GM12878 (cell line): ENCODE data around the gene CTIF. TPM values are rescaled to one million over a fixed set of nuclear protein-coding genes. Genes with fewer than 3 reads are reported as not detected.

Source experiments
- ATAC-seq: fragments of 200-7000 bp; cut with Tn5 transposase; 3 replicates; pipeline ENCODE4 v1.9.1; 2020; ENCODE audit warnings: mild to moderate bottlenecking, moderate library complexity
- BruUV-seq: library from RNA; stranded (reverse); fragments of 400-500 nt; replicated peaks from 2 replicates; lab custom pipeline; 2021; lab: Mats Ljungman, UMichigan
- CTCF ChIA-PET: fragments of 300-600 bp; sonication (Branson Sonifier 250); formaldehyde crosslinking; extraction: SDS; loops from one replicate; lab custom pipeline; 2021; ENCODE audit warnings: inconsistent platforms; lab: Yijun Ruan, JAX
- POLR2A ChIA-PET: fragments of 350-600 bp; formaldehyde crosslinking; extraction: SDS; loops from one replicate; lab custom pipeline; 2021; ENCODE audit warnings: inconsistent platforms; lab: Charles Lee
- RAD21 ChIA-PET: fragments of 300-600 bp; sonication (Branson Sonifier 250); formaldehyde crosslinking; loops from one replicate; lab custom pipeline; 2023; ENCODE audit warnings: antibody characterized with exemption; ENCODE audit not compliant: unreplicated experiment; lab: Charles Lee
- SMC1A ChIA-PET: fragments of 300-600 bp; sonication (Branson Sonifier 250); formaldehyde crosslinking; loops from one replicate; lab custom pipeline; 2023; ENCODE audit not compliant: unreplicated experiment, uncharacterized antibody; lab: Charles Lee
- DNase-seq: peaks from one replicate; pipeline ENCODE4 v3.0.0-alpha.2; 2011; ENCODE audit warnings: low read depth, low spot score
- FAIRE-seq: peaks from 3 replicates; lab custom pipeline; 2011; peaks lifted over from hg19 to GRCh38; lab: Jason Lieb, UNC
- H2AFZ ChIP-seq: 2 replicates; pipeline ENCODE4 v1.6.0; 2011; ENCODE audit warnings: low read depth, low read length, control low read depth; ENCODE audit not compliant: control insufficient read depth
- H3K27ac ChIP-seq: 2 replicates; pipeline ENCODE4 v1.5.1; 2011; ENCODE audit warnings: control low read depth; ENCODE audit not compliant: control insufficient read depth, insufficient read depth
- H3K27me3 ChIP-seq, 2 experiments: replicated peaks in 1 of 2; 2 replicates each; pipeline versions ENCODE4 v1.6.0 to v1.6.1; 2011; ENCODE audit warnings: low read length in 1 of 2; ENCODE audit not compliant: control insufficient read depth in 2 of 2, insufficient read depth in 2 of 2
- H3K36me3 ChIP-seq, 2 experiments: 2 replicates each; pipeline ENCODE4 v1.5.1; 2011; ENCODE audit warnings: low read length in 1 of 2; ENCODE audit not compliant: control insufficient read depth in 2 of 2, insufficient read depth in 2 of 2
- H3K4me1 ChIP-seq: 2 replicates; pipeline ENCODE4 v1.6.1; 2011; ENCODE audit warnings: mild to moderate bottlenecking, low read length, moderate library complexity, mixed read lengths; ENCODE audit not compliant: control insufficient read depth, insufficient read depth
- H3K4me2 ChIP-seq: 2 replicates; pipeline ENCODE4 v1.6.0; 2011; ENCODE audit warnings: control low read depth; ENCODE audit not compliant: control insufficient read depth, insufficient read depth
- H3K4me3 ChIP-seq: fragments of 200-600 bp; sonication (generic); 2 replicates; pipeline ENCODE4 v1.5.1; 2016
- H3K79me2 ChIP-seq: 2 replicates; pipeline ENCODE4 v1.6.0; 2011; ENCODE audit warnings: low read length; ENCODE audit not compliant: control insufficient read depth, insufficient read depth
- H3K9ac ChIP-seq: 2 replicates; pipeline ENCODE4 v1.8.0; 2011; ENCODE audit warnings: low read length, control low read depth, mixed read lengths; ENCODE audit not compliant: control insufficient read depth, insufficient read depth
- H3K9me3 ChIP-seq: replicated peaks from 3 replicates; pipeline ENCODE4 v1.5.1; 2011; ENCODE audit warnings: mild to moderate bottlenecking, low read length; ENCODE audit not compliant: control insufficient read depth, insufficient read depth
- H4K20me1 ChIP-seq: 2 replicates; pipeline ENCODE4 v1.6.0; 2011; ENCODE audit not compliant: control insufficient read depth, insufficient read depth
- EGR1 ChIP-seq, 2 experiments: IDR thresholded peaks; 1 replicate in 1 of 2; 2 replicates in 1 of 2; pipeline ENCODE4 v1.6.1; 2011 to 2012; ENCODE audit warnings: low read depth in 2 of 2, low read length in 2 of 2, borderline replicate concordance in 1 of 2, mild to moderate bottlenecking in 1 of 2, moderate library complexity in 1 of 2
- ESRRA ChIP-seq: IDR thresholded peaks from 2 replicates; pipeline ENCODE4 v1.6.1; 2012; ENCODE audit warnings: mild to moderate bottlenecking, low read length, improper control_type of control experiment
- FOS ChIP-seq: IDR thresholded peaks from 3 replicates; pipeline ENCODE4 v1.6.1; 2011; ENCODE audit warnings: borderline replicate concordance; ENCODE audit not compliant: insufficient read length; ENCODE audit errors: extremely low read depth
- GABPA ChIP-seq: IDR thresholded peaks from 2 replicates; pipeline ENCODE4 v1.6.1; 2014; ENCODE audit warnings: antibody characterized with exemption, low read depth, mild to moderate bottlenecking, inconsistent platforms
- MTA3 ChIP-seq: IDR thresholded peaks from 2 replicates; pipeline ENCODE4 v1.6.1; 2012; ENCODE audit warnings: low read length, inconsistent platforms, borderline replicate concordance
- PAX5 ChIP-seq: IDR thresholded peaks from 2 replicates; pipeline ENCODE4 v1.6.1; 2011; ENCODE audit warnings: low read depth, low read length, borderline replicate concordance
- RFX5 ChIP-seq: IDR thresholded peaks from 2 replicates; pipeline ENCODE4 v1.6.1; 2011; ENCODE audit warnings: low read depth, low read length, improper control_type of control experiment
- RUNX3 ChIP-seq: IDR thresholded peaks from 2 replicates; pipeline ENCODE4 v1.6.1; 2012; ENCODE audit warnings: low read length, inconsistent platforms
- TAF1 ChIP-seq: IDR thresholded peaks from 2 replicates; pipeline ENCODE4 v1.6.1; 2011; ENCODE audit warnings: mild to moderate bottlenecking, low read depth, low read length, borderline replicate concordance
- TBL1XR1 ChIP-seq: IDR thresholded peaks from 2 replicates; pipeline ENCODE4 v1.6.1; 2012; ENCODE audit warnings: low read depth, low read length, improper control_type of control experiment
- ZBTB11 ChIP-seq: fragments of 450-650 bp; formaldehyde crosslinking; IDR thresholded peaks from 2 replicates; pipeline ENCODE4 v1.5.0; 2022; ENCODE audit warnings: mild to moderate bottlenecking, missing genetic modification characterization
- WGBS: methylation state at CpG from one replicate; pipeline ENCODE4 v1.1.6; 2016; ENCODE audit warnings: low lambda C conversion rate; ENCODE audit not compliant: insufficient replicate concordance, insufficient coverage; ENCODE audit errors: missing lambda C conversion rate; 5-methylcytosine and 5-hydroxymethylcytosine counted together
- in situ Hi-C: fragments of 300-500 bp; cut with MboI; formaldehyde crosslinking; loops from 9 replicates; pipeline ENCODE4 v1.14.3; 2018; ENCODE audit warnings: mixed read lengths
- intact Hi-C: fragments of 100-400 bp; cut with micrococcal nuclease; formaldehyde crosslinking; loops from one replicate; pipeline ENCODE4 v1.14.2; 2022; ENCODE audit not compliant: unreplicated experiment
- polyA plus RNA-seq, 11 experiments: library from polyadenylated mRNA; depleted of rRNA in 4 of 11; unstranded in 6 of 11; stranded (reverse) in 5 of 11; fragments of >200 nt; fragmentation: Nextera tagmentation in 4 of 11; fragmentation: Illumina TruSeq in 1 of 11; extraction: Ambion mirVana in 4 of 11; extraction: Trizol in 1 of 11; gene quantifications; 1 replicate in 1 of 11; 2 replicates in 10 of 11; pipeline versions ENCODE4 v1.2.1 to v1.2.3, GENCODE V29; 2011 to 2016; ENCODE audit warnings: inconsistent platforms in 2 of 11, missing spikeins in 2 of 11, low read depth in 1 of 11
- total RNA-seq, 4 experiments: library from RNA; depleted of rRNA in 3 of 4; stranded (reverse); fragments of >200 nt in 3 of 4; fragmentation: Illumina TruSeq in 1 of 4; extraction: Trizol in 1 of 4; gene quantifications; 2 replicates each; pipeline versions ENCODE4 v1.2.1 to v1.2.3, GENCODE V29; 2013 to 2021
- TF ChIP-seq, protein P1 (sequence below): fragments of 450-650 bp; IDR thresholded peaks from 2 replicates; pipeline ENCODE4 v1.6.1; 2017; ENCODE audit warnings: mild to moderate bottlenecking, moderate library complexity
- TF ChIP-seq, protein P2 (sequence below): fragments of 450-650 bp; IDR thresholded peaks from 2 replicates; pipeline ENCODE4 v1.6.1; 2014; ENCODE audit warnings: mild to moderate bottlenecking

The CTIF gene
- total and polyA plus RNA-seq, 10 of the 15 experiments (the other 5 are each of a cell fraction or from before 2014, with no cell fraction given), result 0.06 to 11.6 (median 2.5) TPM

GRCh38 chr18:48860269-48861180, 321.7 kb downstream of the CTIF start:
- ChIA-PET POLR2A (no interaction called here), CTCF (interaction anchor here (1.1 kb wide), 1 partner anchor 12 kb away, joined by 3 read pairs; no protein-coding TSS in a partner anchor), RAD21 (no interaction called here), SMC1A (no interaction called here)
- Histone ChIP-seq H3K4me1 (0 out of 2 replicates have a peak, but pooled peaks cover 2% of the 10 kb centered on the region), H3K9me3 (no peaks in the 10 kb centered on the region; the same call in 2 of the 3 replicates), H3K27me3 (no peaks in the 10 kb centered on the region), H3K36me3 (no peaks in the 10 kb centered on the region; a peak in 1 of 4 replicates), H3K4me3 (no peak overlapping the region), H3K4me2 (no peak overlapping the region), H3K79me2 (no peaks in the 10 kb centered on the region), H3K9ac (no peak overlapping the region), H3K27ac (no peak overlapping the region), H4K20me1 (no peaks in the 10 kb centered on the region), H2AFZ (no peak overlapping the region)
- no TSS peak for BruUV-seq
- FAIRE-seq (no peak), ATAC-seq (no peak), DNase-seq (no peak)
- 80% methylated on average over 28 of the region's 28 CpGs for WGBS
- intact Hi-C loops, result no loop called here
- in situ Hi-C loops, result no loop called here
- TF ChIP-seq, protein P1, sequence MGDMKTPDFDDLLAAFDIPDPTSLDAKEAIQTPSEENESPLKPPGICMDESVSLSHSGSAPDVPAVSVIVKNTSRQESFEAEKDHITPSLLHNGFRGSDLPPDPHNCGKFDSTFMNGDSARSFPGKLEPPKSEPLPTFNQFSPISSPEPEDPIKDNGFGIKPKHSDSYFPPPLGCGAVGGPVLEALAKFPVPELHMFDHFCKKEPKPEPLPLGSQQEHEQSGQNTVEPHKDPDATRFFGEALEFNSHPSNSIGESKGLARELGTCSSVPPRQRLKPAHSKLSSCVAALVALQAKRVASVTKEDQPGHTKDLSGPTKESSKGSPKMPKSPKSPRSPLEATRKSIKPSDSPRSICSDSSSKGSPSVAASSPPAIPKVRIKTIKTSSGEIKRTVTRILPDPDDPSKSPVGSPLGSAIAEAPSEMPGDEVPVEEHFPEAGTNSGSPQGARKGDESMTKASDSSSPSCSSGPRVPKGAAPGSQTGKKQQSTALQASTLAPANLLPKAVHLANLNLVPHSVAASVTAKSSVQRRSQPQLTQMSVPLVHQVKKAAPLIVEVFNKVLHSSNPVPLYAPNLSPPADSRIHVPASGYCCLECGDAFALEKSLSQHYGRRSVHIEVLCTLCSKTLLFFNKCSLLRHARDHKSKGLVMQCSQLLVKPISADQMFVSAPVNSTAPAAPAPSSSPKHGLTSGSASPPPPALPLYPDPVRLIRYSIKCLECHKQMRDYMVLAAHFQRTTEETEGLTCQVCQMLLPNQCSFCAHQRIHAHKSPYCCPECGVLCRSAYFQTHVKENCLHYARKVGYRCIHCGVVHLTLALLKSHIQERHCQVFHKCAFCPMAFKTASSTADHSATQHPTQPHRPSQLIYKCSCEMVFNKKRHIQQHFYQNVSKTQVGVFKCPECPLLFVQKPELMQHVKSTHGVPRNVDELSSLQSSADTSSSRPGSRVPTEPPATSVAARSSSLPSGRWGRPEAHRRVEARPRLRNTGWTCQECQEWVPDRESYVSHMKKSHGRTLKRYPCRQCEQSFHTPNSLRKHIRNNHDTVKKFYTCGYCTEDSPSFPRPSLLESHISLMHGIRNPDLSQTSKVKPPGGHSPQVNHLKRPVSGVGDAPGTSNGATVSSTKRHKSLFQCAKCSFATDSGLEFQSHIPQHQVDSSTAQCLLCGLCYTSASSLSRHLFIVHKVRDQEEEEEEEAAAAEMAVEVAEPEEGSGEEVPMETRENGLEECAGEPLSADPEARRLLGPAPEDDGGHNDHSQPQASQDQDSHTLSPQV, result no peak
- TF ChIP-seq TAF1, result no peak
- no peak for TF ChIP-seq ZBTB11
- TF ChIP-seq RUNX3, result no peak
- no peak for TF ChIP-seq MTA3
- TF ChIP-seq RFX5, result no peak
- no peak for TF ChIP-seq TBL1XR1
- TF ChIP-seq GABPA, result no peak
- TF ChIP-seq, protein P2, sequence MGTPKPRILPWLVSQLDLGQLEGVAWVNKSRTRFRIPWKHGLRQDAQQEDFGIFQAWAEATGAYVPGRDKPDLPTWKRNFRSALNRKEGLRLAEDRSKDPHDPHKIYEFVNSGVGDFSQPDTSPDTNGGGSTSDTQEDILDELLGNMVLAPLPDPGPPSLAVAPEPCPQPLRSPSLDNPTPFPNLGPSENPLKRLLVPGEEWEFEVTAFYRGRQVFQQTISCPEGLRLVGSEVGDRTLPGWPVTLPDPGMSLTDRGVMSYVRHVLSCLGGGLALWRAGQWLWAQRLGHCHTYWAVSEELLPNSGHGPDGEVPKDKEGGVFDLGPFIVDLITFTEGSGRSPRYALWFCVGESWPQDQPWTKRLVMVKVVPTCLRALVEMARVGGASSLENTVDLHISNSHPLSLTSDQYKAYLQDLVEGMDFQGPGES, result no peak
- no peak for TF ChIP-seq FOS
- TF ChIP-seq ESRRA, result no peak
- TF ChIP-seq EGR1 (IDR thresholded peaks at IDR 0.05; ENCODE audit: borderline replicate concordance in 1 of 2, low read depth in 2 of 2, low read length in 2 of 2), result no peak
- TF ChIP-seq PAX5, result no peak
